Epidermal melanocyte (primary cell): ENCODE results near the gene CLOCK.

ENCODE experiments used
- DNase-seq: peaks from one replicate; pipeline ENCODE4 v3.0.0; 2011; ENCODE audit warnings: low spot score; ENCODE audit not compliant: insufficient read length

The CLOCK gene

DNA sequence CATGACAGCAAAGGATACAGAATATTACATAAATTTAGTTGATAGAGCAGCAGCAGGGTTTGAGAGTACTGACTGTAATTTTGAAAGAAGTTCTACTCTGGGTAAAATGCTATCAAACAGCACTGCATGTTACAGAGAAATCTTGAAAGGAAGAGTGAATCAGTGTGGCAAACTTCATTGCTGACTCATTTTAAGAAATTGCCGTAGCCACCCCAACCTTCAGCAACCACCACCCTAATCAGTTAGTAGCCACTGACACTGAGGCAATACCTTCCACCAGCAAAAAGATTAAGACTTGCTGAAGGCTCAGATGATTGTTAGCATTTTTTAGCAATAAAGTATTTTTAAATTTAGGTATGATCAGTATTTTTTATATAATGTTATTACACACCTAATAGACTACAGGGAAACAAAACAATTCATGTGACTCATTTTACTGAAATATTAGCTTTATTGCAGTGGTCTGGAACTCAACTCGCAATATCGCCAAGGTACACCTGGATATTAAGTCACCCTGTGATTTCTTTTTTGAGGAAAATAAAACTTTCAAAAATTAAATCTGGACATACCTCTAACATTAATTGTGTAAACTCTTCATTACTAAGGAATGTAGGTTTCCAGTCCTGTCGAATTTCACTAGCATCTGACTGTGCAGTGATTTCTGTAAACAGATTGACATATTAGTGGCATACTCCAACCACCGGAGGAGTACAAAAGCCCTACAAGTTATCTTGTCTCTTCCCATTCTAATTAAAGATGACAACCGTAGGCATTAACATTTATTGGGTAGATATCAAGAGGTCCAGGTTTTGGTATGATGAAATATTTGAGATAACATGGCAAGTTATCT, 71.1 kb downstream of the CLOCK start:
- no peak for DNase-seq

DNA sequence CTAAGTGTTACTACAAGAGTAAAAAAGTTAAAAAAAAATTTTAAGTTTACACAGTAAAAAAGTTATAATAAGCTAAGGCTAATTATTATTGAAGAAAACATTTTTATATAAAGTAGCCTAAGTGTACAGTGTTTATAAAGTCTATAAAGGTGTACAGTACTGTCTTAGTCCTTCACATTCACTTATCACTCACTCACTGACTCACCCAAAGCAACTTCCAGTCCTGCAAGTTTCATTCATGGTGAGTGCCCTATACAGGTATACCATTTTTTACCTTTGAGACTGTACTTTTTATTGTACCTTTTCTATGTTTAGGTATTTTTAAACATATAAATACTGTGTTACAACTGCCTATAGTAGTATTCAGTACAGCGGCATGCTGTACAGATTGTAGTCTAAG, 76.7 kb downstream of the CLOCK start:
- no peak for DNase-seq

DNA sequence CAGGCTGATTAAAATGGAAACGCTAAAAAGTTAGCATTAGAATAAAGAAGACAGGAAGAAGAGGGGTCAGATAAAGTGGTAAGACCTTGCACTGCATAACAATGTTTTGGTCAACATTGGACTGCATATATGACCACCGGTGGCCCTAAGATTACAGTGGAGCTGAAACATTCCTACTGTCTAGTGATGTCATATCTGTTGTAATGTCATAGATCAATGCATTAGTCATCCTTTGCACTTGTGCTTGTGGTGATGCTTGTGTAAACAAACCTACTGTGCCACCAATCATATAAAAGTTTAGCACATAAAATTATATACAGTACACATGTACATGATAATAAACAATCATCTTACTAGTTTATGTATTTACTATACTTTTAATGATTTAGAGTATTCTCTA, 78.0 kb downstream of the CLOCK start:
- DNase-seq: no peak

DNA sequence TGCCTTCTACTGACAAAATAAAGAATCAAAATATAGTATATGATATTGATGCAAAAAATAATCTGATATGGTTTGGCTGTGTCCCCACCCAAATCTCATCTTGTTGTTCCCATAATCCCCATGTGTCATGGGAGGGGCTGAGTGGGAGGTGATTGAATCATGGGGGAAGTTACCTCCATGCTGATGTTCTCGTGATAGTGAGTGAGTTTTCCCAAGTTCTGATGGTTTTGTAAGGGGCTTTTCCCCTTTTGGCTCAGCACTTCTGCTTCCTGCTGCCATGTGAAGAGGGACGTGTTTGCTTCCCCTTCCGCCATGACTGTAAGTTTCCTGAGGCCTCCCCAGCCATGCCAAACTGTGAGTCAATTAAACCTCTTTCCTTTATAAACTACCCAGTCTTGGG, 80.7 kb downstream of the CLOCK start:
- no peak for DNase-seq

DNA sequence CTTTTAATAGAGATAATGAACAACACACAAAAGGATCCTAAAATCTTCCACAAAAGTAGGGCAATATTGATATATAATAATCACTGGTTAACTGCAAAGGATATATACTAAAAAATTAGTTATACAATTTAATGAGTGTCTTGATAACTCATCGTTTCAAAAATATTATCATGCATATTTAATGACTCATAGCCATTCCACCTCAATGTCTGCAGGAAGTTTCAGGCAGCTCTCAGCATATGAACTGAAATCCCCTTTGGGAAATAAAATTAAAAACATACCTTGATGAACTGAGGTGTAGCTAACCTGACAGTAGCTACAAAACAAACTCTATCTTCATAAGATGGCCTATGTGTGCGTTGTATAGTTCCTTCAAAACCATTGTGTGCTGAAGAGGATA, 88.1 kb downstream of the CLOCK start:
- no peak for DNase-seq

DNA sequence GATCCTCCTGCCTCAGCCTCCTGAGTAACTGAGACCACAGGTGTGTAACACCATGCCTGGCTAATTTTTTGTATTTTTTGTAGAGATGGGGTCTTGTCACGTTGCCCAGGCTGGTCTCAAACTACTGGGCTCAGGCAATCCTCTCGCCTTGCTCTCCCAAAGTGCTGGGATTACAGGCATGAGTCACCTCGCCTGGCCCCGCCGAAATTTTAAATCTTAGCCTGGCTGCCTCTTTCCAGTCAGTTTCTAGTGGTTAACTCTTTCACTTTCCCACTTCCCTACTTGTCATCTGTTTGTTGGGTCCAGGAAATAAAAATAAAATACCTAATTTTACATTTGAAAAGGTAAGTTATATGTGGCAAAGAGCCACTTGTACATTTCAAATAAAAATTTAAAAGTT, 88.5 kb downstream of the CLOCK start:
- DNase-seq: no peak

DNA sequence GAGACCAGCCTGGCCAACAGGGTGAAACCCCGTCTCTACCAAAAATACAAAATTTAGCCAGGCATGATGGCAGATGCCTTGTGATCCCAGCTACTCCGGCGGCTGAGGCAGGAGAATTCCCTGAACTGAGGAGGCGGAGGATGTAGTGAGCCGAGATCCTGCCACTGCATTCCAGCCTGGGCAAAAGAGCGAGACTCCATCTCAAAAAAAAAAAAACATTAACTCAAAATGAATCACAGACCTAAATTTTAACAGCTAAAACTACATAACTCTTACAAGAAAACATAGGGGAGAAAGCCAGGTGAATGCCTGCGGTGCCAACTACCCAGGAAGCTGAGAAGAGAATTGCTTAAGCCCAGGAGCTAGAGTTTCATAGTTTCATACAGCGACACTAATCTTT, 96.1 kb downstream of the CLOCK start:
- DNase-seq: no peak

DNA sequence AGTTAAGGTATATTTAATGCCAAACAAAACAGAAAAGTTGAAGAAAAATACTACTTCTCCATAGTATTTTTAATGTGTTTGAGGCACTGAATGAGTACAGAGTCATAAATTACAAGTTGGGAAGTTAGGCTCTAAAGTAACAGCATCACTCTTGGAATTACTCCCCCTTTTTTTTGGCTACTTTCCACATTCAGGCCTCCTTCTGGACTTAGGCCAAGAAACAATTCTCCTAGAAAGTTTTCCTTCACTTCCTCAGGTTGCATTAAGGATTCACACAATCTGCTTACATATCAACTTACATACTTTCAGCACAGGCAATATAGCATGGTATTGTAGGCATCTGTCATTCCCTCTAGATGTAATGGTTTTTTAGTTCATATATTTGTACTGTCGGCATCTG, 98.9 kb downstream of the CLOCK start:
- no peak for DNase-seq

DNA sequence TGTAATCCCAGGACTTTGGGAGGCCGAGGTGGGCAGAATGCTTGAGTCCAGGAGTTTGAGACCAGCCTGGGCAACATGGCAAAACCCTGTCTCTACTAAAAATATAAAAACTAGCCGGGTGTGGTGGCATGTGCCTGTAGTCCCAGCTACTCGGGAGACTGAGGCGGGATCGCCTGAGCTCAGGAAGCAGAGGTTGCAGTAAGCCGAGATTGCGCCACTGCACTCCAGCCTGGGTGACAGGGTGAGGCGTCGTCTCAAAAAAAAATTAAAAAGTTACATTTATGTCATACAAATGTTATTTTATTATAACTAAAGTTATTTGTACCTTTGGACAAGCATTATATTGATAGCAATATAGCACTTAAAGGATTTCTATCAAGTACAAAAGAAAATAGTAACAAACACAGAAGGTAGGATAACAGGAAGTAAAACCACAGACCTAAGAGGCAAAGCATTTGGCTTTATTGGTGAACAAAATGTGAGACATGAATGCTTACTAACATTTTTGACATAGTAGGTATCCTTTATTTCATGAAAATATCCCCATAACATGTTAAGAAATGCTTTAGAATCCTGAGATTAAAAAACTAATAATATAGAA, 99.5 kb downstream of the CLOCK start:
- DNase-seq: no peak

DNA sequence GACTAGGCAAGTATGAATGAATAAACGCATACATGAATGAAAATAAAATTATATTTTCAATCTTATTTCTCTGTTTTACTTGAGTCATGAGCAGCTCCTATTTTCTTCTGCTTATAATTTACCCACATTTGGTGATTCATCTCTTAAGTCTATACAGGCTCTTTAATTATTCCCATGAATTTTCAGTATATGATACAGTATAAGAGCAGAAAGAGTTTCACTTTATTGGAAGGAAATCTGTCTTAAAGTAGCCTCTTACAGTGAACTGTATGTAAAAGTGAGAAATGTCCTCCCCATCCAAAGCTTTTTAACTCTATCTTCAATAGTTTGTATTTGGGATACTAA, 100.2 kb downstream of the CLOCK start:
- DNase-seq: no peak

DNA sequence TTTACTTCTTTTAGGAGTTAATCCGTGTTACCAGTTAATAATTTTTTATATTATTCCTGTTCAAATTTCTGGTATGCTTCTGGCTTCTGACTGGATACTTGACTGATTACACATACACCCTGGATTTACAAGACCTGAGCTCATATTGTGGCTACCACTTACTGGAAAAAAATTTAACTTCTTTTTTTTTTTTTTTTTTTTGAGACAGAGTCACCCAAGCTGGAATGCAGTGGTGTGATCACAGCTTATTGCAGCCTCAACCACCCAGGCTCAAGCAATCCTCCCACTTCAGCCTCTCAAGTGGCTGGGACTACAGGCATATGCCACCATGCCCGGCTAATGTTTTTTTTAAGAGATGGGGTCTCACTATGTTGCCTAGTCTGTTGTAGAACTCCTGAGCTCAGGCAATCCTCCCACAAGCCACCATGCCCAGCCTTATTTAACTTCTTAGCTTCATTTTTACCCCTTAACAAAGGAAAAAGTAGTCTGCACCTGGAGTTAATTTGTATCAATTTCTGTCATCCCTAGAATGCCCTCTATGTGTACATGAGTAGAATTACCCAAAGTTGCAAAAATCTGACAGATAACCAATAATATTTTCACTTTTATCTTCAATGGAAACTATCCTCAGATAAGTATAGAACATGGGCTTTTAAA, 100.7 kb downstream of the CLOCK start:
- no peak for DNase-seq

DNA sequence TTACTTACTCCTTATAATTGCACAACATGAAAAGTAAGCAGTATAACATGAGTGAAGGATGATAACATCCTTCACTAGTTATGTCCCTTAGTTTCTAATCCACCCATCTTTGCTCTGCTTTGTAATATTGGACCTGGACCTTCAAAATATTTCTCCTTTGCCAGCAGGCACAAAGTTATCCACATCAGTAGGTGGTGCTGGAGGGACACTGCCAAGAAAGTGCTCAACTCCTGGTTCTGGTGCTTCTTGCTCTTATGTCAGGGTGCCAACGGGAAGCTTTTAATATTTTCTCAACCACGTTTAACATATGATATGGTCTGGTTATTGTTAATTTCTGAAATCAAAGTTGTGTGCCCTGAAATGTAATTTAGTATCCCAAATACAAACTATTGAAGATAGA, 101.9 kb downstream of the CLOCK start:
- no peak for DNase-seq

DNA sequence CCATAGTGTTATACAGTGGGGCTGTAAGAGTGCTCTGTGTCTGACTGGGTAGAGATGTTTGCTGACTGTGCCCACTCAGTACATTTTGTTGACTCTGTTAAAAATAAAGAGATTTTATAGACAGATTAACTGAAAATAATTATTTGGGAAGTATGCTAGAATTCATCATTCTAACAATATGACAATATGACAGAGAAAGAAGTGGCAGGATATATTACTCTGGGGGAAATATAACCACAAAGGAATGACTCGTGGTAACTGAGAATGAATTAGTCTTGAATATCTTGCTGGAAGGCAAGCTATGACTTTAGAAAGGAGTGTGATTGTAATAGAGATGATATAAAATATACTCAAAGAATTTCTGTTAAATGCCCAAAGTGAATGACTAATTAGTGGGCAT, 104.2 kb downstream of the CLOCK start:
- no peak for DNase-seq

DNA sequence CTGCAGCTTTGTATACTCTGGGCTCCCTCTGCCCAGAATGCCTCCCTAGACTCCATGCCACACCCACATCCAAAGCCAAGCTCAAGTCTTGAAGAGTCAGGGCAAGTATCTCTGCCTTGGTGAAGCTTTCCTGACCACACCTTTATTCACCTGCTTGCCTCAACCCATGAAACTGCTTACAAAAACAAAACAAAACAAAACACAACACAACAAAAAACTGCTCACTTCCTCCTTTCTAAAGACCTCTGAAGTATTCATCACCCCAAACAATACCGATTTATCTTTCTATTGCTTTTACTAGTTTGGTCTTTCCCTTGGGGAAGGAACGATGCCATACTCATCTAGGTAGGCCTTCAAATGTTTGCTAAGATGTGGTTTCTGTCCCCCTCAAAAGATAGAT, 105.9 kb downstream of the CLOCK start:
- no peak for DNase-seq

DNA sequence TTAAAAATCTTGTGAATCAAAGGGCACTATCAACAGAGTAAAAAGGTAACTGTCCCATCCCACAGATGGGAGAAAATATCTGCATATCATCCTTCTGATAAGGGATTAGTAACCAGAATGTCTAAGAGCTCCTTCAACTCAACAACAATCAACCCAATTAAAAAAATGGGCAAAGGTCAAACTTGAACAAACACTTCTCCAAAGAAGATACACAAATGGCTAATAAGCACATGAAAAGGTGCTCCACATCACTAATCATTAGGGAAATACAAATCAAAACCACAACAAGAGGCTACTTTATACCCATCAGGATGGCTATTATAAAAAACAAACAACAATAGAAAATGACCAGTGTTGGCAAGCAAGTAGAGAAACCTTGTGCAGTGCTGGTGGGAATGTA, 107.7 kb downstream of the CLOCK start:
- no peak for DNase-seq

DNA sequence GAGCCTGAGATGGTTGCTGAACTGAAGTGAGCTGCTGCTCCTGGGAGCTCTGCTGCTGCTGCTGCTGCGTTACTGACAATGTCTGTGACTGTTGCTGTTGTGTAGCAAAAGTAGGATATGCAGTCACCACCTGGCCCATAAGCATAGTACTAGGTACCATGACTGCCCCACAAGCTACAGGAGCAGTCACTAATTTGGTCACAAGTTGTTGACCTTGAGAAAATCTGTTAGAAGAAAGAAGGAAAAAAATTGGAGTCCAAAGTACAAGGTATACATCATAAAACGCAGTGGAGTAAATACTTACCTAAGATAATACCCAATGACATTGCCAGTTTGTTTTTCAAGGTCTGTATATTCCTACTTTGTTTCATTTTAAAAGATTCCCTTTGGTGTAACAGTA, 108.4 kb downstream of the CLOCK start:
- DNase-seq: no peak

DNA sequence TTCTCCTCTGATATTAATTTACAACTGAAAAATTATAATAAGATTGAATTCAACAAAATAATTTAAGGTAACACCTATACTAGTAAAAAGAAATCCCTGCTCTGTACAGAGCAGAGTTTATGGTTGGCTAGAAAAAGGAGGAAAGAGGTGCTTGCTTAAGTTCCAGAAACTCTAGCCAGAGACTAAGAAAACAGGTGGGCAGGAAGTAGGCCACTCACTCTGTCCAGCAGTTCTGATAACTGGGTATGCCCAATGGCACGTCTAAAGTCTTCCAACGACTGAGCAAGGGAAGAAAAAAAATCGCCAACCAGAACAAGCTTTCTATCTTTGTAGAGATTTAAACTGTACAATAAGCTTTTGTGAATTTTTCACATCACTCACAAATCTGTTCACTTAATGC, 108.9 kb downstream of the CLOCK start:
- no peak for DNase-seq

DNA sequence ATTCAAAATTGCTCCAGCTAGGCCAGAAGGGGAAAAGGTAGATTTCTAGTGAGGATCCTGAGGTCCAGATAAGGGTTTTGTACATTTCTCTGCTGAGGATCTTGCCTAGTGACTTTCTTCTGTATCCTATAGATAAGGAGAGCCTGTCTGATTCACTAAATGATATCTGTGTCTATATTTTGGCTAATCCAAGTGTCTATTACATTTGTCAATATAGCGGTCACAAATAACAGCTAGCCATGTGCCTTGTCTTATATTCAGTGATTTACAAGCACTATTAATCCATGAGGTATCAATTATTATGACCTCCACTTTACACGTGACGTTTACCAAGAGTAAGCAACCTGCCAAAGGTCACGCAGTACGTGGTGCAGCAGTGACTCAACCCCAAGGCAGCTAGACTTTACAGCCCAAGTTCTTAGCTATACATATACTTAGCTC, 109.3 kb downstream of the CLOCK start:
- no peak for DNase-seq

DNA sequence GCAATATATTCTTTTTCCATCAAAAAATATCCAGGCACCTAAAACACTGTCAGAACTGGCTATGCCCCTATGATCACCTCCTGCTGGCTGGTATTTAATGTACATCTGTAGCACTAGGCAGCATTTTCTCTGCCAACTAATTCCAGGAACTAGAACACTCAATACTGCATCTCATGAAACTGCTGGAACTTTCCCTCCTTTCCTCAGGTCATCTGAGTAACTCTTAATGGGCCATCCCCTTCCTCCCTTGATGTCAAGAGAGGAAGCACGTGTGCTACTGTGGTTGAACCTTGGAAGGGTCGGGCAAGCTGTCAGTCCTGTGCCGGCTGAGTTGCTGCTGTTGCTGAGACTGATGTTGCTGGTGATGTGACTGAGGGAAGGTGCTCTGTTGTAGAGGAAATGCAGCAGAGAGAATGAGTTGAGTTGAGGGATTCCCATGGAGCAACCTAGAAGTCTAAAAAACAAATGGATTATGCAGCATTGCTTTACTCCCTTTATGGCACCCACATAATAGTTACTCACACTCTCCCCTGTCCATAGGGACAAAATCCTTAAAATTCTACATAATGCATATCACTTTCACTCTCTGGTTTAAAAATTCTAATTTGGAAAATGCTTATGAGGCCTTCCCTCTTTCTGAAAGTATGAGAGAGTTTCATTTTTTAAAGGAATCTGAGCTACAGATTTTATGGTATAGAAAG, 111.4 kb downstream of the CLOCK start:
- DNase-seq: no peak

DNA sequence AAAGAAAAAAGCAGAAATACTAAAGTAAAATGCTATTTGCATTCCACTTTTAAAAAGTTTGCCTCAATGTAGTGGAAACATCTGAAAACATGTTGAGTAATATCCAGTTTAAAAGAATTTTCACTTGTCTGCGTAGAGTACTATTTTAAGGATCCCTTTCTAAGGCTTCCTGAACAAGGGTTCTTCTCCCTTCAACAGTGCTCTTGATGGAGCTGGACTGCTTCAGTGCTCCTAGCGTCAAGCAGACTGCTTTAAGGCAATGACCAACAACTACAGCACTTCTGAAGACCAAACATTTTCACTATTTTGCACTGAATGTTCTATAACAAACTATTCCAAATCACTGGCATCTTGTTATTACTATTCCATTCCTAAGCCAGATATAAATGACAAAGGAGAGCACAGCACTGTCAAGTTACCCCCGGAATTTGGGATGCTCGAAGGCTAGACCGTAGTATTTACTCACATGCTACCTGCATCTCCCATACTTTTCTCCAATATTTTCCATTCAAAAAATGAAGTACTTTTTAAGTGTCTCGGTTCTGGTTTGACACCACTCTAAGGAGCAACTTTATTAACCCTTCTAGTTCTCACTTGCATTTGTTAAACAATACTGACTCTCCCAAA, 114.9 kb downstream of the CLOCK start:
- no peak for DNase-seq

DNA sequence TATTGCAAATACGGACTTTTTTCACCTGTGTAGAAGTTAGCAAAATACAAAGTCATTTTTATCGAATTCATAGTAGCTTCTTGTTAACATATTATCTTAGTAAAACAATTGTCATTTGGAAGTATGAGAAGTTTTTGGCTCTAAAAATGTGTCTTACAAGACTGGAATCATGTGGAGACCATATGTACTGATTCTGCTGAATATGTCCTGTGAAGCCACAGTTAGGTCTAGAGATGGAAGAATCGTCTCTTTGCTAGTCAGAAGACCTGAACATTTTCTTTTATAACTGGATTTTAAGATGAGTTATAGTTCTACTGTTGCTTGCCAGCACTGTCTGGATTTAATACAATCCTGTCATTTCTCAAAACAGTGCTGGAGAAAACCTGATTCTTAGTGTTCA, 121.9 kb downstream of the CLOCK start:
- DNase-seq: no peak

DNA sequence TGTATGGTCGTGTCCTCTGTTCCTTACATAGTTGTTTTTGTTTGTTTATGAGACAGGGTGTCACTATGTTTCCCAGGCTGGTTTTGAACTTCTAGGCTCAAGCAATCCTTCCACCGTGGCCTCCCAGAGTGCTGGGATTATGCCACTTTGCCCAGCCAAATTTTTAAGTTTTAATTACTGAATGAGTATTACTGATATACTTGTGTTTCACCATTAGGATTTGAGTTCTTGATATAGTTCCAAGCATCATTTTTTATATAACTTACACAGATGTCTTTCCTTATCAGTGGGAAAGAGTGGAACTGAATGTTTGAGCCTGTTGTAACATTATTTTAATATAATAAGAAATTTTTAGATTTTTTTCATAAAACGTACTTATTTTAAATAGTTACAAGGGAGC, 130.5 kb downstream of the CLOCK start:
- no peak for DNase-seq
